Thyroid gland (tissue), 4 donors: Measurements from ENCODE around the gene TMEM233.

ENCODE experiments used
- POLR2A ChIP-seq, 2 donors: fragments of 450-650 bp; IDR thresholded peaks; one replicate each; pipeline ENCODE4 v1.6.1; 2017; ENCODE audit warnings: antibody characterized with exemption in 2 of 2, mild to moderate bottlenecking in 2 of 2, moderate library complexity in 1 of 2
- TF ChIP-seq, protein P1 (sequence below), 6 experiments: fragments of 200-600 bp in 3 of 6; fragments of 450-650 bp in 3 of 6; sonication (generic) in 3 of 6; IDR thresholded peaks; one replicate each; pipeline ENCODE4 v1.5.1; 2016 to 2019; ENCODE audit warnings: antibody characterized with exemption in 6 of 6, mild to moderate bottlenecking in 2 of 6, inconsistent platforms in 1 of 6, moderate library complexity in 1 of 6

DNA sequence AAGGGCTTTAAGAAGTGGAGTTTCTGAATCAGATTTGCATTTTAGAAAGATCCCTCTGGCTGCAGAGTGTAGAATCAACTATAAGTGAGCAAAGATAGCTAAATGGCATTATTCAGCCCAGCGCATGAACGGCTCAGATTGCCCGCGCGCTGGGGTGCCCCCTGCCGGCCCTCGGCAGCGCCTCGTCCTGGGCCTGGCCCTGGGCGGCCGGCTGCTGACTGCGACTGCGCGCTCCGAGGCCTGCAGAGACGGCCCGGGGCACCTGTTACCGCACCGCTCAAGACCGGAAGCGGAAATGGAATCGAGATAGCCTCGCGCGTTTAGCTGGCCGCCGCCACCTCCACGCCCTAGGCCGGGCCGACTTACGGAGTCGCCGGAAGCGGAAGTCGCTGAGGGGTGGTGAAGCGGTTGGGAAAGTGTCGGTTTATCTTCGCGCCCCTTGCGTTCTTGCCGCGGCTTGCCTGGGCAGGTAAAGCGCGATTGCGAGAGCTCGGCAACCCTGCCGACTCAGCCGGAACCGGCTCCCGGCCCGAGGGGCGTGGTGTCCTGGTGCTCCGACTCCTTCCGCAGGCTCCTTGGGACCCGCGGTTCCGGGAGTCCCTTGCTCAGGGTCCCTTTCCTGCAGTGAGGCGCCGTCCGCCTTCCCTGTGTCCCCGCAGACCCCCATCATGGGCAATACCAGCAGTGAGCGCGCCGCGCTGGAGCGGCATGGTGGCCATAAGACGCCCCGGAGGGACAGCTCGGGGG is 74.2 kb downstream of the TMEM233 start, which contains the start of gene PRKAB1:
- TF ChIP-seq, protein P1, sequence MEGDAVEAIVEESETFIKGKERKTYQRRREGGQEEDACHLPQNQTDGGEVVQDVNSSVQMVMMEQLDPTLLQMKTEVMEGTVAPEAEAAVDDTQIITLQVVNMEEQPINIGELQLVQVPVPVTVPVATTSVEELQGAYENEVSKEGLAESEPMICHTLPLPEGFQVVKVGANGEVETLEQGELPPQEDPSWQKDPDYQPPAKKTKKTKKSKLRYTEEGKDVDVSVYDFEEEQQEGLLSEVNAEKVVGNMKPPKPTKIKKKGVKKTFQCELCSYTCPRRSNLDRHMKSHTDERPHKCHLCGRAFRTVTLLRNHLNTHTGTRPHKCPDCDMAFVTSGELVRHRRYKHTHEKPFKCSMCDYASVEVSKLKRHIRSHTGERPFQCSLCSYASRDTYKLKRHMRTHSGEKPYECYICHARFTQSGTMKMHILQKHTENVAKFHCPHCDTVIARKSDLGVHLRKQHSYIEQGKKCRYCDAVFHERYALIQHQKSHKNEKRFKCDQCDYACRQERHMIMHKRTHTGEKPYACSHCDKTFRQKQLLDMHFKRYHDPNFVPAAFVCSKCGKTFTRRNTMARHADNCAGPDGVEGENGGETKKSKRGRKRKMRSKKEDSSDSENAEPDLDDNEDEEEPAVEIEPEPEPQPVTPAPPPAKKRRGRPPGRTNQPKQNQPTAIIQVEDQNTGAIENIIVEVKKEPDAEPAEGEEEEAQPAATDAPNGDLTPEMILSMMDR (IDR thresholded peaks at IDR 0.05): peak; percentile 60 to 97 (median 90)
- peak in 1 of 2 donors; percentile 86 for TF ChIP-seq POLR2A (IDR thresholded peaks at IDR 0.05)
